BLaER1 (cell line): Measurements from ENCODE around the gene MYLK.
"Not testable (repeated sequence)": the region's sequence is repeated elsewhere in the genome, so short reads cannot be mapped to it uniquely, and the experiment has no call there.

Source experiments
- H3K27ac ChIP-seq: shearing (Covaris generic); formaldehyde crosslinking; 2 replicates; pipeline ENCODE4 v1.8.1; 2022
- H3K27me3 ChIP-seq: shearing (Covaris generic); formaldehyde crosslinking; 2 replicates; pipeline ENCODE4 v1.8.1; 2022
- H3K36me3 ChIP-seq: shearing (Covaris generic); formaldehyde crosslinking; 2 replicates; pipeline ENCODE4 v1.8.1; 2022
- H3K4me1 ChIP-seq: shearing (Covaris generic); formaldehyde crosslinking; 2 replicates; pipeline ENCODE4 v1.8.1; 2022
- H3K4me2 ChIP-seq: shearing (Covaris generic); formaldehyde crosslinking; 2 replicates; pipeline ENCODE4 v1.8.1; 2022
- H3K4me3 ChIP-seq: shearing (Covaris generic); formaldehyde crosslinking; 2 replicates; pipeline ENCODE4 v1.8.1; 2022
- H3K9ac ChIP-seq: shearing (Covaris generic); formaldehyde crosslinking; 2 replicates; pipeline ENCODE4 v1.8.1; 2022
- H3K9me3 ChIP-seq: shearing (Covaris generic); formaldehyde crosslinking; 2 replicates; pipeline ENCODE4 v1.8.1; 2022
- H4K20me1 ChIP-seq: shearing (Covaris generic); formaldehyde crosslinking; 2 replicates; pipeline ENCODE4 v1.8.1; 2022
- Cebpa-rat ChIP-seq: shearing (Covaris generic); IDR thresholded peaks from 2 replicates; pipeline ENCODE4 v1.8.1; 2022

The MYLK gene

DNA sequence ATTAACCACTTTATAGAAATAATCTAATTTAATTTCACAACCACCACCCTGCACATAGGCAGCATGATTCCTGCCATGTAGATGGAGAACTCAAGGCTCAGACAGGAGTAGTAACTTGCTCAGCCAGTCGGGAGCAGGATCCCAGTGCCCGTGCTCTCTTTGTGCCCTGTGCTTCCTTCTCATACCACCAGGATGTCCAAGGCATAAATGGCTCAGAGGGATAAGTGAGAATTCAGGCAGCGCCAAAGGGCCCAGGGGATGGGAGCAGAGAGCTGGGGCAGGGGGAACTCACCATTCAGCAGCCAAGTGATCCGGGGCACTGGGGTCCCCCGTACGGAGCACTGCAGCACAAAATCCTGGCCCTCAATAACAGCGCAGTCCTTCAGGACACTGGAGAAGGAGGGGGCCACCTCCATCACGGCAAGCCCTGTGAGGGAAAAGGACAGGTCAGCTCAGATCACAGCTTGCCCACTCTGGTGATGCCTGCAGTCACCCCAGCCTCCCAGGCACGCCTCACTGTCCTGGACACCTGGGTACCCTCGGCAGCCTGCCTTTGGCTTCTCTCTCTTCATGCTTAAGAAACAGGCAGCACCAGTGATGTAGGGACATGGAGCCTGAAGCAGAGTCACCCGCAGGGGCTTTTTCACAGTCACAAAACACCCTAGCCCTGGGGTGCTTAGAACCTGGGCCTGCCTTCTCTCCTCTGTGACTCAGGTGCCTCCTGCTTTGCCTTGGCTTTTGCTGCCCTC is 158.3 kb downstream of the MYLK start:
- H3K27ac ChIP-seq: no peak overlapping the region
- H3K9ac ChIP-seq: no peak overlapping the region
- H3K4me3 ChIP-seq: no peak overlapping the region
- TF ChIP-seq Cebpa-rat: no peak
- H3K36me3 ChIP-seq: peaks cover 61% of the 10 kb centered on the region
- no peaks in the 10 kb centered on the region for H3K9me3 ChIP-seq
- H3K4me1 ChIP-seq: peaks cover 5% of the 10 kb centered on the region
- H3K4me2 ChIP-seq: no peak overlapping the region
- H4K20me1 ChIP-seq: no peaks in the 10 kb centered on the region
- no peaks in the 10 kb centered on the region for H3K27me3 ChIP-seq

DNA sequence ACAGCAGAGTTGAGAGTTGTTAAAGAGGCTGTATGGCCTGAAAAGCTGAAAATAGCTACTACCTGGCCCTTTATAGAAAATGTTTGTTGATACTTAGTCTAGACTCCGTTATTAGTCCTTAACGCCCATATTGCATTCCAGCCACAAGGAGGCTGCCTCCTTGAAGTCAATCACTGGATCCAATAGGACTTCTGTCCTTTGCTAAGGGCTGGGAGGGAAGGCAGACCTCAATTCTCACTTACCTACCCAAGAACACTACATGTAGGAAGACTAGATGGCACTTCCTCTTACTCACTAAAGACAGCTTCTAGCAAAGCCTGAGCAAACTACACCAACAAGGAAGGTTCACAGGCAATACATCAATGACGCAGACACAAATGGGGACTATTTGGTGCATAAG is 159.8 kb downstream of the MYLK start:
- no peak for TF ChIP-seq Cebpa-rat
- no peak overlapping the region for H3K27ac ChIP-seq

DNA sequence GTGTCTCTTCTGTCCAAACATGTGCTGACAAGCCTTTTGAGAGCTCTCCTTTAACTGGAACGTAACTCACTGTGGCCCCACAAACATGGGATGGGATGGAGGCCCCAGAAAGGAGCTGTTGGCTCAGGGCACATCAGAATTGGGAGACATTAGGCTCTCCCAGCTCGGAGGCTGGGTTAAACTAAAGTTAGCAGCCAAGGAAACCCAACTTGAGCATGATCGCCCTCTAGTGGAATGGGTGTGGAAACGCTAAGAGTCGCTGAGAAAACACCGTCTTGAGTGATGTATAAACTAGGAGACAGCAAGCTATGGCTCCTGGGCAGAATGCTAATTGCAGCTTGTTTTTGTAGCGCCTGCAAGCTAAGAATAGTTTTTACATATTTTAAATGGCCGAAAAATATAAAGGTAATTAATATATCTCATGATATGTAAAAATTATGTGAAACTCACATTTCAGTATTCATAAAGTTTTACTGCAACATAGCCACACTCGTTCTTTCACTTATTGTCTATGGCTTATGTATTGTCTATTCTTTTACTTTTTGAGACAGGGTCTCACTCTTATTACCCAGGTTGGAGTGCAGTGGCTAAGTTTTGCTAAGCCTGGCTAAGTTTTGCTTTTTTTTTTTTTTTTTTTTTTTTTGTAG is 160.5 kb downstream of the MYLK start:
- no peak for TF ChIP-seq Cebpa-rat
- no peak overlapping the region for H3K9ac ChIP-seq
- H3K27me3 ChIP-seq: no peaks in the 10 kb centered on the region
- no peaks in the 10 kb centered on the region for H4K20me1 ChIP-seq
- no peaks in the 10 kb centered on the region for H3K9me3 ChIP-seq
- H3K4me3 ChIP-seq: no peak overlapping the region
- H3K36me3 ChIP-seq: peaks cover 59% of the 10 kb centered on the region
- H3K4me1 ChIP-seq: peaks cover 19% of the 10 kb centered on the region
- H3K27ac ChIP-seq: no peak overlapping the region
- no peak overlapping the region for H3K4me2 ChIP-seq

More for the DNA sequence above, 159.8 kb downstream of the MYLK start:
- Histone ChIP-seq H3K27me3 (no peaks in the 10 kb centered on the region), H3K4me3 (no peak overlapping the region), H3K36me3 (peaks cover 65% of the 10 kb centered on the region), H3K4me1 (peaks cover 19% of the 10 kb centered on the region), H4K20me1 (no peaks in the 10 kb centered on the region), H3K4me2 (no peak overlapping the region), H3K9me3 (no peaks in the 10 kb centered on the region), H3K9ac (no peak overlapping the region)

DNA sequence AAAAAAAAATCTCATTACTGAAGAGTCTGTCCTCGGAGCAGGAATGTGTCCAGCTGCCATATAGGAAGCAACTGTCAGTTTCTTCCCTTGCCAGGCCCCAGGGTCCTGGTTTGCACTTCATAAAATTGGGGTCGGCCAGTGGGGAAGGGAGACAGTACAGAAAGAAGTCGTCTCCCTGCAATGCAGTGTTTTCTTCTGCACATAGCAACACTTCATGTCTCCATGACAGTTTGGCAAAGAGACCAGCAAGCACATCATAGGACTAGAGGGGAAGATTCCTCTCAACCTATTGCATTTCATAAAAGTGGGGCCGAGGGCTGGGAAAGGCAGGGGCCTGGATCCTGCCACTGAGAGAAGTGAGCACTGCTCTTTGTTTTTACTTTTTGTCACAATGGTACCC is 161.1 kb downstream of the MYLK start:
- Histone ChIP-seq H3K9ac (no peak overlapping the region), H3K27me3 (no peaks in the 10 kb centered on the region), H3K9me3 (no peaks in the 10 kb centered on the region), H4K20me1 (no peaks in the 10 kb centered on the region), H3K4me3 (no peak overlapping the region), H3K36me3 (peaks cover 61% of the 10 kb centered on the region), H3K4me2 (no peak overlapping the region), H3K27ac (no peak overlapping the region), H3K4me1 (peaks cover 19% of the 10 kb centered on the region)
- no peak for TF ChIP-seq Cebpa-rat

DNA sequence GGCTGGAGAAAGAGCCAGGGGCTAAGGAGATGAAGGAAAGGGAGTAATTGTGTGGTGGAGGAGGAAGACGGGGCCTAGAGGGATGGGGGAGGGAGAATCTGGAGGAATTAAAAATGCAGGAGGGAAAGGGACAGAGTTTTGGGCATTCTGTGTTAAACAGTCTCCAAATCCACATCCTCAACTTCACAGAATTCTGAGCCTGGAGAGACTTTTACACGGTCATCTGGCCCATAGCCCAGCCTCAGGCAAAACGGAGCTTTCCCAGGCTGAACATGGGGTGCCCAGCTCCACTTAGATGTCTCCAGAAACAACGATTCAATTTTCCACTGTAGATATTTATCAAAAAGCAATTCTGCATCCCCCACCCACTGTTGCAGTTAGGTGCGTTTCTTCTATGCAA is 161.7 kb downstream of the MYLK start:
- H3K4me3 ChIP-seq: no peak overlapping the region
- no peak for TF ChIP-seq Cebpa-rat
- H3K4me1 ChIP-seq: peaks cover 19% of the 10 kb centered on the region
- no peaks in the 10 kb centered on the region for H3K9me3 ChIP-seq
- H4K20me1 ChIP-seq: no peaks in the 10 kb centered on the region
- peaks cover 65% of the 10 kb centered on the region for H3K36me3 ChIP-seq
- no peaks in the 10 kb centered on the region for H3K27me3 ChIP-seq
- H3K4me2 ChIP-seq: no peak overlapping the region
- H3K27ac ChIP-seq: no peak overlapping the region
- no peak overlapping the region for H3K9ac ChIP-seq

DNA sequence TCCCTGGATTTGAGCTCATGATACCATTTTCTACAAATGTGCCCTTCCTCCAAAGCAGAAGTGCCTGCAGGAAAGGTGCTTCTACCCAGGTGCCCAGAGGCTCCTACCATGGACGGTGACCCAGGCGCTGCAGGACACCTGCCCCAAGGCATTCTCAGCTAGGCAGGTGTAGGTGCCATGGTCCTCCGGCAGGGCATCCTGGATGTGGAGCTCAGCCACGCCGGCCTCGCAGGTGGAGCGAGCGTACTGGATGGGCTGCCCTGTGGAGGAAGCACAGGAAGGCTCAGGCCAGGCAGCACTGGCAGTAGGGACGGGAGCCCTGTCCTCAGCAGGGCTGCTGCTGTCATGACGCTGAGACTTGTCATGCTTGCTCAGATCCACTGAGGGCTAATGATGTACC is 162.1 kb downstream of the MYLK start:
- H3K27me3 ChIP-seq: no peaks in the 10 kb centered on the region
- no peak overlapping the region for H3K9ac ChIP-seq
- no peak for TF ChIP-seq Cebpa-rat
- H4K20me1 ChIP-seq: no peaks in the 10 kb centered on the region
- H3K4me2 ChIP-seq: no peak overlapping the region
- H3K9me3 ChIP-seq: no peaks in the 10 kb centered on the region
- H3K27ac ChIP-seq: no peak overlapping the region
- no peak overlapping the region for H3K4me3 ChIP-seq
- peaks cover 19% of the 10 kb centered on the region for H3K4me1 ChIP-seq
- H3K36me3 ChIP-seq: peaks cover 61% of the 10 kb centered on the region

DNA sequence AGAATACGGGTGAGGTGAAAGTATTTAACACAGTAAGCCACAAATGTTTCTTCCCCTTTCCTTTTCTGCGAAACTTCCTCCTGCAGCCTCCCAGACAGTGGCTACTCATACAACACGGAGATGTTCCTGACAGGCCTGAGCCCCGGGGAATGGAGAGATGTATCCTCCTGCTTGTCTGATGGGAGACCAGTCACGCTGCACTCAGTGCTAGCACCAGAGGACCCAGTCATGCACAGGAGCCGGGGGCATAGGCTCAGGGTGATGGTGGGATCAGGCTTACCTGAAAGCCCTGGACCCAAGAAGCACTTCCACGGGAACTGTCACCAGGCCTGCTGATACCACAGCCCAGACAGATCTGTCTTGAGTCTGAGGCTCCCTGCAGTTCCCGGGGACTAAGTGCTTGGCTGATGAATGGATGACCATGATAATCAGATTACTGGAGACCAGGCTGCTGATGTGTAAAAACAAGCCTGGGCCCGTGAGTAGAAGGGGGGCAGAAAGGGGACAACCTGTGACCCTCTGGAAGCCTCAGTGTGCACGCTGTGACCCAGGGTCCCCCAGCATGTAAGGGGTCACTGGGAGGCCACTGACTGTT is 162.9 kb downstream of the MYLK start:
- not testable (repeated sequence) for H3K27me3 ChIP-seq, H4K20me1 ChIP-seq, H3K9ac ChIP-seq, H3K4me3 ChIP-seq, H3K27ac ChIP-seq, H3K9me3 ChIP-seq
- peaks cover 19% of the 10 kb centered on the region for H3K4me1 ChIP-seq
- H3K36me3 ChIP-seq: peaks cover 61% of the 10 kb centered on the region
- H3K4me2 ChIP-seq: peak overlapping the region; percentile 77

DNA sequence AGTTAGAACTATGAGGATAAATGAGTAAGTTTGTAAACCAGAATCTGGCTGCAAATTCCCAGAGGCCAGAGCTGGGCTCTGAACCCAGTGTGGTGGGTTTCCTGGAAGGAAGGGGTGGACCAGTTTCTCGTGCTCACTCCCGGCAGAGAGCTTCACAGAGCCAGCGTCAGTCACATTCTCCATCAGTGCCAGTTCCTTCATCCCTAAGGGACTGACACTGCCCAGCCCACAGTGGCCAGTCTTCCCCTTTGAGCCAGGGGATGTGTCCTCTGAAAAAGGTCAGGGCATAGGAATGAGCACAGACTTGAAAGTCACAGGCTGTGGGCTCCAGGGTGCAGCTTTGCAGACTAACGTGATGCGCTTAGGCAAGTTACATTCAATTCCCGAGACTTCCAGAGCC is 163.5 kb downstream of the MYLK start:
- H3K4me3 ChIP-seq: no peak overlapping the region
- no peak overlapping the region for H3K27ac ChIP-seq
- no peaks in the 10 kb centered on the region for H3K27me3 ChIP-seq
- H3K4me1 ChIP-seq: peaks cover 23% of the 10 kb centered on the region
- H3K9me3 ChIP-seq: no peaks in the 10 kb centered on the region
- peak overlapping the region; percentile 77 for H3K4me2 ChIP-seq
- H4K20me1 ChIP-seq: no peaks in the 10 kb centered on the region
- H3K9ac ChIP-seq: 0 out of 2 replicates have a peak overlapping the region, but pooled peaks have one; percentile 24
- no peak for TF ChIP-seq Cebpa-rat
- peaks cover 59% of the 10 kb centered on the region for H3K36me3 ChIP-seq

DNA sequence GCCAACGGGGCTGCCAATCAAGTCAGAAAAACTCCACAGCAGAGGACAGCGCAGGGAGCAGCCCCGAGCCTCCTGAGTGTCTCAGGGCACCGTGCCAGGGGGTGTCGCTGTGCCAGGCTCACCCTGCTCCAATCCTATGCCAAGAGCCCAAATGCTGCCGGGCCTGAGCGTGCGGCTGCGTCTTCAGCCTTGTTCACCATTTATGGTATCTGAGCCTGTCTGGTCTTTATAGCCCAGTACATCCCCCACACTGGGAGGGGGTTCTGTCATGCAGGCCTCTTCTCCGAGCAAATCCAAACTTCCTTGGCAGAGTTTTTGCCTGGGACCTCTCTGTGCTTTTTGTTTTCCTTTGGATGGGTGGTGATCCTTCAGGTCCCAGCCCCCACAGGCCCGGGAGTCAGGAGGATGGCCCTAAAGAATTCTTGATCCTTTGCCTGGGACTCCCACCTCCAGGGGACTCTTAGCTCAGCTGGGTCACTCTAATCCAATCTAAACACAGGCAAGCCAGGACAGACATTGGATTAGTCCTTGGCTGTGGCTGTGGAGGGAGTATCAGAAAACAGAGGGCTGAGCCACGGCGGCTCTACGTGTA is 164.2 kb downstream of the MYLK start:
- TF ChIP-seq Cebpa-rat: no peak
- Histone ChIP-seq H3K4me3 (no peak overlapping the region), H3K36me3 (peaks cover 52% of the 10 kb centered on the region), H3K4me1 (peaks cover 30% of the 10 kb centered on the region), H3K4me2 (peak overlapping the region; percentile 77), H4K20me1 (no peaks in the 10 kb centered on the region), H3K9me3 (no peaks in the 10 kb centered on the region), H3K27ac (no peak overlapping the region), H3K27me3 (no peaks in the 10 kb centered on the region), H3K9ac (no peak overlapping the region)

DNA sequence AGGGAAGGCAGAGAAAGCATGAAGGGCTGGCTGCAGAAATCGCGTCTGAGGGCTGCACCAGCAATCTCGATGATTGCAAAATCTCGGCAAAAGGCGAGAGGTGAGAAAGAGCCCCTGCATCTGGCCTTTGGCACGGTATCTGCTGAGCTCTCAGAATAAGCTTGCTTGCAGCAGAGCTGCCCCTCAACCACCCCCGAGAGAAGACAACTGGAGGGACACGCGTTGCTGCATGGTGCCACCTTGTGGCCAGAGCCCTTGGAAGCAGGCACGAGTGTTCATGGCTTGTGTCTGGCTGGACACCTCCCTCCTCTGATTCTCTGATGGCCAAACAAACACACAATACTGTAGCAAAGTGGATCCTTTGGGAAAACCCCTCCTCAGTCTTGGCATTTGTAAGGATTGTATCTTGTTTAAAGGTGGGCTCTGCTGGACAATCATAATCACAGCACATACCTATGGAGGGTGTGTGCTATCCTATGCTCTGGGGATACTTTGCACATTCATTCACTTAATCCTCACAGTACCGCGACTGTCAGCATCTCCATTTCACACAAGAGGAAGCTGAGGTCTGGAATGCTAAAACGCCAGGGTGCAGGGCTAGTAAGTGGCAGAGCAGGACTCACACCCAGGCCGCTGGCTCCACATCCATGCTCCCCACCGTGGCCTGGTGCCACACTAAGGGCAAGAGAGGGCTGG is 164.9 kb downstream of the MYLK start:
- H3K4me1 ChIP-seq: peaks cover 37% of the 10 kb centered on the region
- not testable (repeated sequence) for H3K27ac ChIP-seq, H3K9ac ChIP-seq, H3K4me3 ChIP-seq, H4K20me1 ChIP-seq, H3K27me3 ChIP-seq, H3K9me3 ChIP-seq
- 0 out of 2 replicates have a peak overlapping the region, but pooled peaks have one; percentile 77 for H3K4me2 ChIP-seq
- peaks cover 50% of the 10 kb centered on the region for H3K36me3 ChIP-seq
